Small intestine (tissue), 7 donors: Measurements from ENCODE around the gene GRB7. TPM values are rescaled to one million over a fixed set of nuclear protein-coding genes. Genes with fewer than 3 reads are reported as not detected.
A peak's percentile ranks its signal among the peaks of the same experiment; 100 is the strongest.

Experiments
- DNase-seq, 2 donors: peaks; one replicate each; pipeline versions ENCODE4 v3.0.0 to v3.0.0-alpha.2; 2013
- FAIRE-seq: peaks from 2 replicates; lab custom pipeline; 2012; peaks lifted over from hg19 to GRCh38; lab: Jason Lieb, UNC
- H3K27ac ChIP-seq, 3 donors: one replicate each; pipeline ENCODE4 v1.5.1; 2013; ENCODE audit warnings: low read length in 2 of 3, mild to moderate bottlenecking in 2 of 3, control low read depth in 1 of 3, inconsistent platforms in 1 of 3, low read depth in 1 of 3, moderate library complexity in 1 of 3
- H3K27me3 ChIP-seq, 3 donors: one replicate each; pipeline ENCODE4 v1.6.1; 2013; ENCODE audit warnings: low read length in 3 of 3, inconsistent platforms in 1 of 3; ENCODE audit not compliant: control insufficient read depth in 3 of 3, insufficient read depth in 3 of 3
- H3K36me3 ChIP-seq, 3 donors: one replicate each; pipeline ENCODE4 v1.6.1; 2013; ENCODE audit warnings: low read length in 3 of 3, inconsistent platforms in 1 of 3, low read depth in 1 of 3, mild to moderate bottlenecking in 1 of 3, moderate library complexity in 1 of 3; ENCODE audit not compliant: control insufficient read depth in 3 of 3, insufficient read depth in 2 of 3
- H3K4me1 ChIP-seq, 3 donors: one replicate each; pipeline ENCODE4 v1.6.1; 2013; ENCODE audit warnings: low read length in 2 of 3, inconsistent platforms in 1 of 3, low read depth in 1 of 3, mild to moderate bottlenecking in 1 of 3, moderate library complexity in 1 of 3; ENCODE audit not compliant: control insufficient read depth in 3 of 3, insufficient read depth in 2 of 3
- H3K4me3 ChIP-seq, 3 donors: one replicate each; pipeline ENCODE4 v1.5.1; 2013; ENCODE audit warnings: low read length in 3 of 3, control low read depth in 1 of 3, inconsistent platforms in 1 of 3, low read depth in 1 of 3, mild to moderate bottlenecking in 1 of 3, moderate library complexity in 1 of 3
- H3K9me3 ChIP-seq, 2 donors: one replicate each; pipeline ENCODE4 v1.6.1; 2013; ENCODE audit warnings: low read depth in 1 of 2, low read length in 1 of 2; ENCODE audit not compliant: control insufficient read depth in 2 of 2, insufficient read depth in 1 of 2
- WGBS, 3 donors: extraction: QIAGEN DNeasy Blood & Tissue Kit; methylation state at CpG; one replicate each; pipeline ENCODE4 v1.1.7; 2013; 5-methylcytosine and 5-hydroxymethylcytosine counted together
- polyA plus RNA-seq, 4 donors: library from polyadenylated mRNA; stranded (reverse) in 3 of 4; unstranded in 1 of 4; fragments of 200-250 nt in 3 of 4; fragments of 120-200 nt in 1 of 4; gene quantifications; one replicate each; pipeline versions ENCODE4 v1.2.1 to v1.2.3, GENCODE V29; 2013
- donor health status: healthy with polysubstance abuse.
- donor health status: control.
- donor health status: control.
- donor health status: Bipolar disorder and iron deficiency.
- donor health status: healthy.

GRB7 gene
- polyA plus RNA-seq, 4 donors, result 10.9 to 42.4 (median 13.0) TPM

DNA sequence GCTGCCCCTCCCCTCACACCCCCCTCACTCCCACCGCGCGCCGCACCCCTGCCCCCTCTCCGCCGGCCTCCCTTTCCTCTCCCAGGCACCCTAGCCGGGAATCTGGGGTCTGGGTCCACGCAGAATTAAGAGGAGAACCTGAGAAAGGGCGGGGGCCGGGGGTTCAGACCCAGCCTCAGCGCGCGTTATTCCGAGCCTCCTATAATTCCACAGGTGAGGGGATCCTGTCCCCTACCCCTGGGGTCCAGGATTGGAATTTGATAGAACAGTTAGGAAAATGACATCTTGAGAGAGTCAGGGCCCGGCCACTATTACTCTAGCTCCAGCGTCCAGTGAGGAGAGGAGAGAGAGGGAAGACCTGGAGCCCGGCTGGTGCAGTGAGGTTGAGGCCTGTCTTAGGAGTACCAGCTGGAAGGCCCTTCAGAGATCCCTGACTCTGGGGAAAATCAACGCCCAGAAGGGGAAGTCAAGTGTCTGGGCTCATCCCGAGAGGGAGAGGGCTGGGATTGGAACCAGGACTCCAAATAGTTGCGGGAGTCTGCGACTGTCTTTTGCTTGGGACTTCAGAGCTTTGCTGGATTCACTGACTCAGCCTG, 17.3 kb downstream of the GRB7 start:
- H3K27me3 ChIP-seq, result peaks cover 0 to 4% (median 0%) of the 10 kb centered on the region in 3 donors
- H3K4me1 ChIP-seq, result peaks cover 0 to 6% (median 0%) of the 10 kb centered on the region in 3 donors
- H3K4me3 ChIP-seq, result peak overlapping the region; percentile 27 to 81 (median 65)
- peak overlapping the region; percentile 87 to 97 (median 95) for H3K27ac ChIP-seq
- H3K36me3 ChIP-seq, result no peaks in the 10 kb centered on the region
- WGBS, 3 donors, result 22 to 36% (median 27%) methylated on average over 19 to 21 of the region's 21 CpGs
- DNase-seq (peak in 1 of 2 donors; percentile 27), FAIRE-seq (no peak)
- no peaks in the 10 kb centered on the region for H3K9me3 ChIP-seq

DNA sequence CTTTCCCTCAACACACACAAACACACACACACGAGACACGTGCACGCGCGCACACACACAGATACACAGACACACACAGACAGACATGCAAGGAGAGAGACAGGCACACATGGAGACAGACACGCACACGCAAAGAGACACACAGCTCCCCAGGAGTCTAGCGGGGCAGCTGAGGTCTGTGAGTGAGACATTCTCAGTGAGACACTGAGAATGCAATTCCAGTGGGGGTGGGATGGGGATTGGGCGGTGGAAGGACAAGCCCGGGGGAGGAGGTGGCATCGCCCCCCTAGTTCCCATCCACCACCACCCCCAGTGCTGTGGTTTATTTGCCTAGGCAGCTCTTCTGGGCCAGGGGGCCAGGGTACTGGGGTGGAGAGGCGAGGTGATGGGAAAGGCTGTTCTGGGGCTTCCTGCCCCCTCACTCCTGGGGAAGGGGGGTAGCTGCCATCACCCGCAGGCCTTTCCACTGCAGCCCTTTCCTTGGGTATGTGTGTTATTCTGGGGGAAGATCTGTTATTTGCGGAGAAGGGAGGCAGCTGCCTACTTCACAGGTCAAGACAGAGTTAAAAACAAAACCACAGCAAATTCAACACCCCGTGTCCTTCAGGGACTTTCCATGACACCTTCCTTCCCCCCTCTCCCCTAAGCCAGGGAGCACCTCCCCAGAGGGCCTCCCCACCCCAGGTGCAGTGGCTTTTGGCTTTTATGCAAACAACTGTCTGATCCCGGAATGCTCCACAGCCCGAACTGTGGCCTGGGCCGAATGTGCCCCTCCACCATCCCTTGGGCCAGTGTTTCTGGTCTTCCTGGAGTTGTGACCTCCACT, 18.0 kb downstream of the GRB7 start:
- Histone ChIP-seq H3K9me3 (no peaks in the 10 kb centered on the region), H3K36me3 (no peaks in the 10 kb centered on the region), H3K27me3 (peaks cover 0 to 6% (median 0%) of the 10 kb centered on the region in 3 donors), H3K27ac (peak overlapping the region in 2 of 3 donors; percentile 95 to 97), H3K4me3 (no peak overlapping the region), H3K4me1 (peaks cover 0 to 6% (median 0%) of the 10 kb centered on the region in 3 donors)
- WGBS, 3 donors, result 55 to 63% (median 58%) methylated on average over 17 to 18 of the region's 18 CpGs
- FAIRE-seq (no peak), DNase-seq (no peak)

DNA sequence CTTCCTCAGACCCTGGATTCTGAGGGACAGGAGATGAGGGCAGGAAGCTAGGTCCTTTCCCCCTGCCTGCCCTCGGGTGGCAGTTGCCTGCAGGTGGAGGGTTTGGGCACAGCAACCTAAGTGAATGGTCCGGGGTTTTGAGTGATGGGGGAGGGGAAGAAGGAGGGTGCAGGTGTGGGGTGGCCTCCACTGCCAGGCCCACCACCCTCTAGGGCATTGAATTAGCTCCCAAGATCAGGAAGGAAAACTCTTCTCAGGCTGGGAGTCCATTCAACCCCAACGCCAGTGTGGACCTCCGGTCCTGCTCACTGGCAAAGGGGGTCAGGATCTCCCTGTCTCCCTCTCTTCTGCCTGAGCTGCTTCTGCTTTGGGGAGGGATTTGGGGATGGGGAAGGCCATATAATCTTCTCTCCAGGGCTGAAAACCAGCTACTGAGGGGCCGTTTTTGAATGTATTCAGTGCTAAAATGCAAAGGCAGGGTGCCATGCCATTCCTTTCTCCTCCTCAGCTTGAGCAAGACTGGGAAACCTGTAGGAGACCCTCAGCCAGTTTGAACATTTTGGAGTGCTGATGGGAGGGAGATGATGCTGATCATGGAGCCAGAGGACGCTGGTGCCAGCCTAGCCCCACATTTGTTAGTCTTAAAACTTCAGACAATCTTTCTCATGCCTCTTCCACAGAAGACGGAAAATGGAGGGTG, 18.8 kb downstream of the GRB7 start:
- 53 to 60% (median 60%) methylated on average over 7 of the region's 7 CpGs for WGBS, 3 donors
- FAIRE-seq, result no peak
- no peak overlapping the region for H3K4me3 ChIP-seq
- no peaks in the 10 kb centered on the region for H3K36me3 ChIP-seq
- no peak for DNase-seq
- no peaks in the 10 kb centered on the region for H3K9me3 ChIP-seq
- peaks cover 0 to 8% (median 0%) of the 10 kb centered on the region in 3 donors for H3K27me3 ChIP-seq
- peaks cover 0 to 6% (median 0%) of the 10 kb centered on the region in 3 donors for H3K4me1 ChIP-seq
- H3K27ac ChIP-seq, result peak overlapping the region in 2 of 3 donors; percentile 95 to 97

DNA sequence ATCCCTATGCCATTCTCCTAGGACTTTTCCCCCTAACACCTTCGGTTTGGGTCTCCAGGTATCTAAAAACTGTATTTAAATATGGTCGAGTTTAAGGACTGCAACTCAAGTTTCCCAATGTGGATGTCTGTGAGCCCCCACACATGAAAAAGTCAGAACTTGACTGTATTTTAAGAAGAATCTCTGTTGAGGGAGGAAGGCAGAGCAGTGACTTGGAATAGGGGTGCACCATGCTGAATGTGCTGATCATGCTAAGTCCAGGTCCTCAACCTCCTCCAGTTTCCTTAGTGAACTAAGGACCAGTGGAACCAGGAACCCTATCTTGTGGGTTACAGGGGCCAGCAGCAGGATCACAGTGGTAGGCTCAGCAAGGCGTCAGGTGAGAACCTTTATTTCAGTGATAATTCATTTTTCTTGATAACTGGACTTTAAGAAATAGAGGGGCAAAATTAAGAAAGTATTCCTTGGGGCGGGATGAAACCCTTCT, 19.5 kb downstream of the GRB7 start:
- peaks cover 0 to 8% (median 0%) of the 10 kb centered on the region in 3 donors for H3K27me3 ChIP-seq
- DNase-seq, result no peak
- no peaks in the 10 kb centered on the region for H3K36me3 ChIP-seq
- no peak overlapping the region for H3K4me3 ChIP-seq
- H3K27ac ChIP-seq, result peak overlapping the region in 1 of 3 donors; percentile 24
- WGBS, 3 donors, result 77 to 88% (median 82%) methylated on average over 4 of the region's 4 CpGs
- no peaks in the 10 kb centered on the region for H3K9me3 ChIP-seq
- FAIRE-seq, result no peak
- peaks cover 0 to 6% (median 0%) of the 10 kb centered on the region in 3 donors for H3K4me1 ChIP-seq

DNA sequence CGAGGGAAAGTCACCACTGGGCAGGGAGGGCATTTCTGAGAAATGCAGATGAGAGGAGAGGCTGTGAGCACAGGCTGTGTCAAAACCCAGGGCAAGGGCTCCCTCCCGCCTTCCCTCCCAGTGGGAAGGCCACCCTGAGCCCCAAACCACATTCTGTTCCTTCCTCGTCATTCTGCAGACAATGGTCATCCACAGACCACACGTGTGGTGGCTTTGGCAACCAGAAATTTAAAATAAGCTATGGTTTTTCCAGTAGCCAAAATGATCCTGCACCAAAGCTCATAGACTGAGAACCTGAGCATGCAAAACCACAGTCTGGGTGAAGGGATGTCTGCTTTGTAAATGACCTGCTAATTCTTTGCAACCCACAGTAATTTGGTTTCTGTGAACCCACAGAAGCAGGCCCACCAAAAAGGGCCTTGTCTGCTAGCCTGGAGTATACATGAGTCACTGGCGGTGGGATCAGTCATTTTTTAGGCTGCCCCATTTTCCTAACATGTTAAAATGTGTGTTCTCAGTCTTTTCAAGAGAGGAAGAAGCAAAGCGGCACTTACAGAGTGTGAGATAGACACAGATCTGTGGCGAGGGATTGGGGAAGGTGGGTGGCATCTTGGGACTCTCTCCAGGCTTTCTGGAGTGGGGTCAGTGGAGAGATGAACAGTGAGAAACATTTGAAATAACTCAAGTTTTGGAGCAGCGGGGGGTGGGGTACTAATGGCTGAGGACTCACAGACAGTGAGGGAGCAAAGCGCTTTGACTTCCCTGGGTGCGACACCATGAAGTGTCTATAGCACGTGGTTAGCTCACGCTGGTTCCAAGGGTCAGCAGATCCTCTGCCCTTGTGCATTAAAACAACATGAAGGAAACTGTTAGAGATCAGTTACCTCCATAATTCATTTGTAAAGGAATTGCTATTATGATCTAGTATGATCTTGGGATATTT, 20.5 kb downstream of the GRB7 start:
- peak; percentile 26 to 54 for DNase-seq
- Histone ChIP-seq H3K9me3 (no peaks in the 10 kb centered on the region), H3K4me3 (no peak overlapping the region), H3K4me1 (peaks cover 0 to 6% (median 0%) of the 10 kb centered on the region in 3 donors), H3K27me3 (peaks cover 0 to 8% (median 0%) of the 10 kb centered on the region in 3 donors), H3K27ac (peak overlapping the region in 1 of 3 donors; percentile 60), H3K36me3 (no peaks in the 10 kb centered on the region)
- no peak for FAIRE-seq
- 55 to 64% (median 62%) methylated on average over 12 of the region's 12 CpGs for WGBS, 3 donors

DNA sequence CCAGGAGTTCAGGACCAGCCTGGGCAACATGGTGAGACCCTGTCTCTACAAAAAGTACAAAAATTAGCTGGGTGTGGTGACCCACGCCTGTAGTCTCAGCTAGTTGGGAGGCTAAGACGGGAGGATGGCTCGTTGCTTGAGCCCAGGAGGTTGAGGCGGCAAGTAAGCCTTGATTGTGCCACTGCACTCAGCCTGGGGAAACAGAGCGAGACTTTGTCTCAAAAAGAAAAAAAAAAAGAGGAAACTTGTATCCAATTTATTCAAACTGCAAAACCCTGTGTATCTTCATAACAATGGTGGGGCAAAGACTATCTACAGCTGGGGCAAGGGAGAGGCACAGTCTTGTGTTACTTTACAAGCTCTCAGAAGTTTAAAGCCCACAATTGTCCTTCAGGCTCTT, 21.5 kb downstream of the GRB7 start:
- Histone ChIP-seq H3K27ac (peak overlapping the region in 1 of 3 donors; percentile 26), H3K27me3 (peaks cover 0 to 8% (median 0%) of the 10 kb centered on the region in 3 donors)

DNA sequence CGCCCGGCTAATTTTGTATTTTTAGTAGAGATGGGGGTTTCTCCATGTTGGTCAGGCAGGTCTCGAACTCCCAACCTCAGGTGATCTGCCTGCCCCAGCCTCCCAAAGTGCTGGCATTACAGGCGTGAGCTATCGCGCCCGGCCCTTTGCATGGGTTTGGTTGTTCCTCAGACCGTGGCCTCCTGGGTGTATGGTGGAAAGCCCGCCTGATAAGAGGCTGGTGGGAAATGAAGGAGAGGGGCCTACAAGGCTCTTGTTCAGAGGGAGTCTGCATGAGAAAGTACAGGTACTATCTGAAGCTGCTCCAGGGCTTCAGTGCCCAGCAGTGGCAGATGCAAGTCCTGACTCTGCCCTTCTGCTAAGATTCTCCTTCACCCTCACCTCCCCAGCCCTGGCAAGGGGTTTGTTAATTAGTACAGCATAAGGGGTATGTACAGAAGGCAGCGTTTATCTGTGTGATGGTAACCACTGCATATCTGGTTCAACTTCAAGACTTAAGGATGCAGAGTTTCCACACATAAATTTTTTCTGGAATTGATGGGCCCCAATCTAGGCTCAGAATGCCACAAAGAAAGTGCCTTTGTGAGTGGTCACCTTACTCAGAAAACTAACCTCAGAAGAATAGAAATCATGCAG, 24.2 kb downstream of the GRB7 start:
- 92 to 96% (median 94%) methylated on average over 10 of the region's 10 CpGs for WGBS, 3 donors
- FAIRE-seq (no peak), DNase-seq (no peak)
- no peak overlapping the region for H3K4me3 ChIP-seq
- H3K9me3 ChIP-seq, result no peaks in the 10 kb centered on the region
- H3K4me1 ChIP-seq, result no peaks in the 10 kb centered on the region
- peaks cover 0 to 8% (median 0%) of the 10 kb centered on the region in 3 donors for H3K27me3 ChIP-seq
- no peaks in the 10 kb centered on the region for H3K36me3 ChIP-seq
- no peak overlapping the region for H3K27ac ChIP-seq

More for the DNA sequence above, 21.5 kb downstream of the GRB7 start:
- FAIRE-seq (no peak), DNase-seq (no peak)
- WGBS, 3 donors, result 73 to 84% (median 83%) methylated on average over 5 of the region's 5 CpGs
- Histone ChIP-seq H3K4me1 (peaks cover 0 to 6% (median 0%) of the 10 kb centered on the region in 3 donors), H3K4me3 (no peak overlapping the region), H3K36me3 (no peaks in the 10 kb centered on the region), H3K9me3 (no peaks in the 10 kb centered on the region)
